Psoas muscle (tissue), 8 donors: ENCODE results near the gene CLCN7. TPM values are rescaled to one million over a fixed set of nuclear protein-coding genes. Genes with fewer than 3 reads are reported as not detected.

Source experiments
- ATAC-seq, 4 donors: fragments of 200-7000 bp; cut with Tn5 transposase; one replicate each; pipeline ENCODE4 v1.9.1; 2020; ENCODE audit warnings: moderate library complexity in 3 of 4, mild to moderate bottlenecking in 2 of 4
- DNase-seq, 2 donors: peaks; one replicate each; pipeline ENCODE4 v3.0.0-alpha.2; 2020
- H3K27ac ChIP-seq: fragments of 200-600 bp; one replicate; pipeline ENCODE4 v1.8.0; 2022
- H3K27me3 ChIP-seq, 3 donors: fragments of 200-600 bp in 1 of 3; one replicate each; pipeline versions ENCODE4 v1.6.1 to v1.8.0; 2013 to 2022; ENCODE audit warnings: low read length in 2 of 3, mild to moderate bottlenecking in 2 of 3, moderate library complexity in 1 of 3; ENCODE audit not compliant: insufficient read depth in 3 of 3
- H3K36me3 ChIP-seq, 2 donors: fragments of 200-600 bp in 1 of 2; one replicate each; pipeline versions ENCODE4 v1.6.1 to v1.8.0; 2013 to 2022; ENCODE audit warnings: low read depth in 1 of 2, mild to moderate bottlenecking in 1 of 2, moderate library complexity in 1 of 2; ENCODE audit not compliant: insufficient read depth in 1 of 2
- H3K4me1 ChIP-seq: fragments of 200-600 bp; one replicate; pipeline ENCODE4 v1.8.0; 2022
- H3K4me3 ChIP-seq: fragments of 200-600 bp; one replicate; pipeline ENCODE4 v1.8.0; 2022; ENCODE audit warnings: mild to moderate bottlenecking
- H3K9me3 ChIP-seq: fragments of 200-600 bp; one replicate; pipeline ENCODE4 v1.8.0; 2022
- WGBS, 3 donors: extraction: QIAGEN DNeasy Blood & Tissue Kit; methylation state at CpG; one replicate each; pipeline versions ENCODE4 v1.1.6 to v1.1.7; 2013; 5-methylcytosine and 5-hydroxymethylcytosine counted together
- intact Hi-C, 2 donors: fragments of 100-400 bp; cut with DNase I; formaldehyde crosslinking; loops; one replicate each; pipeline versions ENCODE4 v1.11.0 to v1.14.2; 2022
- polyA plus RNA-seq, 3 donors: library from polyadenylated mRNA; stranded (reverse); fragments of 200-250 nt; gene quantifications; one replicate each; pipeline ENCODE4 v1.2.3, GENCODE V29; 2013
- total RNA-seq, 4 donors: library from RNA; stranded (reverse); fragmentation: NEBNext Ultra II Directional in 2 of 4; extraction: Animal tissue kit (Norgen Biotek cat#: 25700) in 2 of 4; gene quantifications; one replicate each; pipeline versions ENCODE4 v1.2.1 to v1.2.4, GENCODE V29; 2021 to 2023
- TF ChIP-seq, protein P1 (sequence below): fragments of 200-600 bp; IDR thresholded peaks from one replicate; pipeline ENCODE4 v1.8.0; 2022; ENCODE audit warnings: antibody characterized with exemption
- donor health status: healthy with polysubstance abuse.
- donor health status: DM: no; HTN: no; CAD: no; lungs with moderate emphysema.
- donor health status: Bipolar disorder and iron deficiency.
- donor health status: healthy.
- donor health status: DM: yes; HTN: yes; CAD: no.
- donor health status: DM: no; HTN: no; CAD: no.
- donor health status: DM: no; HTN: no; CAD: no.
- donor health status: DM: yes; HTN: yes; CAD: no.

The CLCN7 gene
- total and polyA plus RNA-seq, 7 donors, result 27.0 to 65.4 (median 41.2) TPM

DNA sequence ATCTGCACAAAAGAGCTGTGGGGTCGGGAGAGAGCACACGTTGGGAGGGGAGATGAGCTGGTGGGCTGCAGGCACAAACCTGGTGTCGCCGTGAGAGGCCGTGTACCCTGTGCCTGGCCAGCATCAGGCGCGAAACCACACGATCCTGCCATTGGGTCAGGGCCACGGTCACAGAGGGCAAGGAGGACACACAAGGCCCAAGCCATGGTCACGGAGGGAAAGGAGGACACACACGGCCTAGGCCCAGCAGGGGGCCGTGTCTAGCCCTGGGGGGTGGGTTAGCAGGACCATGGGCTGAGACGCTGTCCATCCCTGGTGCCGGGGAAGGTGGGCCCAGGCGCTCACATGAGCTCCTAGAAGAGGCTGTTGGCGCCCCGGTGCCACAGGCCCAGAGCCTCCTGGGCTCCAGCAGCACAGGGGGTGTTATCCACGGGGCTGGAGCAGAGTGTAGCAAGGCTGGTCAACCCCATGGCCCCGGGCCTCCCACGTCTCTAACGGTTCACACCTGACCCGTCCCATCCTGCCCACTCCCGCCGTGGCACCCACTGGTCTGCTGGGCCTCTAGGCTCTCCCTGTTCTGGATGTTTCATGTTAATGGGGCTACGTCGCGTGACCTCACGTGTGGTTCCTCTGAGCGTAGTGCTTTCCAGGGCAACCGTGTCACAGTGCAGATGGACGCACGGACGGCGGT is 23.0 kb downstream of the CLCN7 start:
- WGBS, 3 donors, result 90 to 95% (median 94%) methylated on average over 33 to 34 of the region's 34 CpGs
- intact Hi-C loops, result no loop called here
- ATAC-seq, result no peak

DNA sequence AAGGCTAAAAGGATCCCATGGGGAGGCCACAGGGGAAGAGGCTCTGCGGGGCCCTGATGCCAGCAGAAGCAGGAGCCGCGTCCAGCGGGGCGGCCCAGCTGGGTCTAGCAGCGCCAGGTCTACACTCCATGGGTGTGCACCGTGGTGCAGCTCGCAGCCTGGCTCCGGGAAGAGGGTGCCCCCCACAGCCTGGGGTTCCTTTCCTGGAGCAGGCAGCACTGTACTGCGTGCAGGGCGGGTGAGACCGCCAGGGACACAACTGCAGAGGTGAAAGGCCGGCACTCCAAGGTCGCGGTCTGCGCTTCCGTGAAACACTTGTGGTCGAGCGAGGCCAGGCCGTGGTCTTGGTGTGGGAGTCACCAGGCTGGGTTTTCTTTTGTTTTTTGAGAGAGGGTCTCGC is 24.0 kb downstream of the CLCN7 start:
- H3K9me3 ChIP-seq, result no peaks in the 10 kb centered on the region
- TF ChIP-seq, protein P1, sequence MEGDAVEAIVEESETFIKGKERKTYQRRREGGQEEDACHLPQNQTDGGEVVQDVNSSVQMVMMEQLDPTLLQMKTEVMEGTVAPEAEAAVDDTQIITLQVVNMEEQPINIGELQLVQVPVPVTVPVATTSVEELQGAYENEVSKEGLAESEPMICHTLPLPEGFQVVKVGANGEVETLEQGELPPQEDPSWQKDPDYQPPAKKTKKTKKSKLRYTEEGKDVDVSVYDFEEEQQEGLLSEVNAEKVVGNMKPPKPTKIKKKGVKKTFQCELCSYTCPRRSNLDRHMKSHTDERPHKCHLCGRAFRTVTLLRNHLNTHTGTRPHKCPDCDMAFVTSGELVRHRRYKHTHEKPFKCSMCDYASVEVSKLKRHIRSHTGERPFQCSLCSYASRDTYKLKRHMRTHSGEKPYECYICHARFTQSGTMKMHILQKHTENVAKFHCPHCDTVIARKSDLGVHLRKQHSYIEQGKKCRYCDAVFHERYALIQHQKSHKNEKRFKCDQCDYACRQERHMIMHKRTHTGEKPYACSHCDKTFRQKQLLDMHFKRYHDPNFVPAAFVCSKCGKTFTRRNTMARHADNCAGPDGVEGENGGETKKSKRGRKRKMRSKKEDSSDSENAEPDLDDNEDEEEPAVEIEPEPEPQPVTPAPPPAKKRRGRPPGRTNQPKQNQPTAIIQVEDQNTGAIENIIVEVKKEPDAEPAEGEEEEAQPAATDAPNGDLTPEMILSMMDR, result no peak
- DNase-seq (no peak), ATAC-seq (no peak)
- no peak overlapping the region for H3K27ac ChIP-seq
- no peak overlapping the region for H3K4me3 ChIP-seq
- no peaks in the 10 kb centered on the region for H3K27me3 ChIP-seq
- 96 to 98% (median 98%) methylated on average over 21 of the region's 21 CpGs for WGBS, 3 donors
- H3K36me3 ChIP-seq, result peaks cover 2 to 97% of the 10 kb centered on the region in 2 donors
- no peaks in the 10 kb centered on the region for H3K4me1 ChIP-seq
- intact Hi-C loops, result no loop called here

More for the DNA sequence above, 23.0 kb downstream of the CLCN7 start:
- H3K27ac ChIP-seq, result no peak overlapping the region
- H3K36me3 ChIP-seq, result peaks cover 2 to 97% of the 10 kb centered on the region in 2 donors
- no peak overlapping the region for H3K4me3 ChIP-seq
- TF ChIP-seq, protein P1, result no peak
- H3K4me1 ChIP-seq, result no peaks in the 10 kb centered on the region
- DNase-seq, result no peak
- H3K27me3 ChIP-seq, result no peaks in the 10 kb centered on the region
- H3K9me3 ChIP-seq, result no peaks in the 10 kb centered on the region

DNA sequence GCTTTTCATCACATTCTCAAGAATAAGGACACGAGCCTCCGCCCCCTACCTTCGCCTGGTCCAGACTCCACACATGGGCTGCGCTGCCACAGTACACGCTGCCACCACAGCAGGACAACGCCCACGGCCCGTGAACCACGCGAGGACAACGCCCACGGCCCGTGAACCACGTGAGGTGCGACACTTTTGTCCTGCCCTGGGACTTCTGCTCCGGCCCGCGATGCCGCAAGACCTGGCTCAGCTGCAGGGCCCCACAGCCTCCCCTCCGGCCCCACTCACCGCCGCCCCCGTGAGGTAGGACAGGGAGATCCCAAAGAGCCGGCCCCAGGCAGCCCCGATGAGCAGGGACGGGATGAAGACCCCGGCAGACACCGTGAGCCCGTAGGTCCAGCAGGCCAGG is 24.6 kb downstream of the CLCN7 start:
- TF ChIP-seq, protein P1, result no peak
- DNase-seq (no peak), ATAC-seq (no peak)
- WGBS, 3 donors, result 88 to 95% (median 93%) methylated on average over 29 of the region's 29 CpGs
- Histone ChIP-seq H3K27ac (no peak overlapping the region), H3K4me3 (no peak overlapping the region), H3K4me1 (no peaks in the 10 kb centered on the region), H3K36me3 (peaks cover 2 to 97% of the 10 kb centered on the region in 2 donors), H3K9me3 (no peaks in the 10 kb centered on the region), H3K27me3 (no peaks in the 10 kb centered on the region)
- intact Hi-C loops, result no loop called here

DNA sequence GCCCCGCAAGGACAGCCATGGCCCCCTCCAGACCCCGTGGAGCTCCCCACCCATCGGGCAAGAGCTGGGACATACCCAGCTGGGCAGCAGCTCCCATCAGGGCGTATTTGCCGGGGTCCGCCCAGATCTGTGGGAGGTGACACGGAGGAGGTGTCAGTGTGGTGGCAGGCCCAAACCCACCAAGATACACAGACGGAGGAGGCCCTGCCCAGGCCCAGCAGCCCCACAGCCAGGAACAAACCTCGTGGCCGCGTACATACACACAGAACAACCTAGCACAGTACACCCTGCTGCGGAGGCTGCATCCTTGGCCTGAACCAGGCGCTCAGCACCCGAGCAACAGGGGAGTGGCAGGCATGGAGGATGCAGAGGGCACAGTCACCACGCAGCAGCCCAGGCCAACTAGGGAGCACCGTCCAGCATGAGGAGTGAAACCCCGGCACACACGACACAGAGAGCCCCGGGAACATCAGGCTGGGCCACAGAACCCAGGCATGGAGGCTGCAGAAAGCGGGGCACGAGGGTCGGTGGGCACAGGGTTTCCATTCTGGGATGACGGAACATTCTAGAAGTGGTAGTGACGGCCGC is 25.5 kb downstream of the CLCN7 start:
- WGBS, 3 donors, result 94 to 96% (median 95%) methylated on average over 25 of the region's 25 CpGs
- ATAC-seq (no peak), DNase-seq (no peak)
- Histone ChIP-seq H3K27me3 (no peaks in the 10 kb centered on the region), H3K27ac (no peak overlapping the region), H3K9me3 (no peaks in the 10 kb centered on the region), H3K36me3 (peaks cover 2 to 88% of the 10 kb centered on the region in 2 donors), H3K4me3 (no peak overlapping the region), H3K4me1 (no peaks in the 10 kb centered on the region)
- intact Hi-C loops, result no loop called here
- TF ChIP-seq, protein P1, result no peak
